HG02623 (cell line): Measurements from ENCODE around the gene DMRTC2.
A peak's percentile ranks its signal among the peaks of the same experiment; 100 is the strongest.

Experiments
- ATAC-seq: cut with Tn5 transposase; IDR thresholded peaks from one replicate; pipeline ENCODE4 v1.9.1; 2021; ENCODE audit warnings: moderate library complexity; ENCODE audit not compliant: unreplicated experiment

The DMRTC2 gene

DNA sequence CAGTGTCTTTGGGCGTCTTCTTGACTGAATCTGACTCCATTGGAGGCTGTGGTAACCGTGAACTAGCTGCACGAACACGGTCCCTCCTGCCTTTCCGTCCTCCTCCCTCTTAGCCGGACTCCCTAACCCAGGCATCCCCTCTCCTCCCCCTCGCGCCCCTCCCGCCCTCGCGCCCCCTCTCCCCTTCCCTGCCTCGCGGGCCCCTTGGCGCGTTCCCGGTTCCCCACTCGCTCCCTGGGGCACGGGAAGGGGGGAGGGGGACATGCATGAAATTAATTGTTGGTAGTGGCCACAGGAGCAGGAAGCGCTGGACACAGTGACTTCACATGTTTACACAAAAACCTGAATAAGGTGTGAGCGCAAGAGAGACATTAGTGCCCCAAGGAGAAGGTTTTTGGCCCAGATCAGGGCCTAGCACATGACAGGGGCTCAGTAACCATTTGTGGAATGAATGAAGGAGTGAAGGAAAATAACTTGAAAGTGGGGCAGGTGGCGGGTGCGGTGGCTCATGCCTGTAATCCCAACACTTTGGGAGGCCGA lies 279 bp downstream of the DMRTC2 start:
- no peak for ATAC-seq

- no peak for ATAC-seq
Observed at GRCh38 chr19:41847351-41848105, 2.7 kb downstream of the DMRTC2 start.

DNA sequence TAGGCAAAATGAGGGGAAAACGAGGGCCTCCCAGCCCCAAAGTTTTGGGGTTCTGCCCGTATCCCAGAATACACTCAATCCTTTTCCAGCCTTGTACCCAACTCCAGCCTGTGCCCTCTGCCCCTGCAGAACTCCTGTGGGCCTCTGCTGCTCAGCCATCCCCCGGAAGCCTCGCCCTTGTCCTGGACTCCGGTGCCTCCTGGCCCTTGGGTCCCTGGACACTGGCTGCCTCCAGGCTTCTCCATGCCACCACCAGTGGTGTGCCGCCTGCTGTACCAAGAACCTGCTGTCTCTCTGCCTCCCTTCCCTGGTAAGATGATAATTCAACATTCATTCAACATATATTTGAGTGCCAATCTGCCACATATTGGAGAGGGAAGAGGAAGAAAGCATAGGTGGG lies 3.8 kb downstream of the DMRTC2 start:
- ATAC-seq: no peak

DNA sequence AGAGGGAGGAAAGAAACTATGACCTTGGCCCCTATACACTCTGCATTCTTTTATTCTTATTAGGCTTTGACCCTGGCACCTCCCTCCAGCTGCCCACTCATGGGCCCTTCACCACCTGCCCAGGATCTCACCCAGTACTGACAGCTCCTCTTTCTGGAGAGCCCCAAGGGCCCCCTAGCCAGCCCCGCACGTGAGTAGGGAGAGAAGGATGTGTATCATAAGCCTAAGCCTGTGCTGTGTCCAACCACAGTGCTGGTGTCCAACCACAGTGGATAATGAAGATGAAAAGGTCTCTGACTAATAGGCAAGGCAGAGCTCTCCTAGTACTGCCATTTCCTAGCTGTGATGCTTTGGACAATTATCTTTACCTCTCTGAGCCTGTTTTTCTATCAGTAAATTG lies 4.2 kb downstream of the DMRTC2 start:
- no peak for ATAC-seq

- no peak for ATAC-seq
Observed at GRCh38 chr19:41850381-41850780, 5.5 kb downstream of the DMRTC2 start.

GRCh38 chr19:41851456-41851855 lies 6.6 kb downstream of the DMRTC2 start:
- no peak for ATAC-seq

DNA sequence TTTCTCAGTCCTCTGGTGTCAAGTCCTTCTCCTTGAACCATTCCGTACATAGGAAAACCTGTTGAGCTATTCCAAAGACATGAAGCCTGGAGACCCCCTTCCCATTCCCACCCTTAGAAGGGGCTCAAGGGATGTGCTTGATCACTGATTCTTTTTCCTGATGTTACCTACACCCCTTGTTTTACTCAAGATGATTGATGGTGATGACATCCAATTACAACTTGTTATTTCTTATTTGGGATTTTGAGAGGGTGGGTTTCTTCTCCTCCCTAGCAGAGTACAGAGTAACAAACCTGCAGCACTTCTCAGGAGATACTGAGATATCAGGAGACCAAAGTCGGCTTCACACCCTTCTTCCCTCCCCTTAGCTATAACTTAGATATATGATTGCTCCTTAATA lies 8.5 kb downstream of the DMRTC2 start:
- no peak for ATAC-seq

DNA sequence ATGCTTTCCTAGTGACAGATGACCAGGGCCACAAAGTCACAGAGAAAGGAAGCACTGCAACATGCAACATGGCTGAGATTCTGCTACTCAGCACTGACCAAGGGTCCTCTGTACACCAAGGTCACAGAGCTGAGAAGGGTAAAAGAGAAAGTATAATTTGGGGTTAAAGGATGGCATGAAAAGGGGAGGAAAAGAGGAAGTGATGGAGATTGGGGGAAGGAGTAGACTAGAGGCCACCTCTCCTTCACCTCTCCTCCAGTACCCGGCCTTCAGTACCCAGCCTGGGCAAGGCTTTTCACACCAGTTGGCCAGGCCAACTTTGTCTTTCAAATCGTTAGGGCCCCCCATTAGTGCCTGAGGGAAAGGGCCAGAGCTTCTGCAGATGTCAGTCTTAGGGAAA lies 8.9 kb downstream of the DMRTC2 start:
- no peak for ATAC-seq

- ATAC-seq: no peak
Observed at GRCh38 chr19:41859213-41859617, 14.4 kb downstream of the DMRTC2 start.

DNA sequence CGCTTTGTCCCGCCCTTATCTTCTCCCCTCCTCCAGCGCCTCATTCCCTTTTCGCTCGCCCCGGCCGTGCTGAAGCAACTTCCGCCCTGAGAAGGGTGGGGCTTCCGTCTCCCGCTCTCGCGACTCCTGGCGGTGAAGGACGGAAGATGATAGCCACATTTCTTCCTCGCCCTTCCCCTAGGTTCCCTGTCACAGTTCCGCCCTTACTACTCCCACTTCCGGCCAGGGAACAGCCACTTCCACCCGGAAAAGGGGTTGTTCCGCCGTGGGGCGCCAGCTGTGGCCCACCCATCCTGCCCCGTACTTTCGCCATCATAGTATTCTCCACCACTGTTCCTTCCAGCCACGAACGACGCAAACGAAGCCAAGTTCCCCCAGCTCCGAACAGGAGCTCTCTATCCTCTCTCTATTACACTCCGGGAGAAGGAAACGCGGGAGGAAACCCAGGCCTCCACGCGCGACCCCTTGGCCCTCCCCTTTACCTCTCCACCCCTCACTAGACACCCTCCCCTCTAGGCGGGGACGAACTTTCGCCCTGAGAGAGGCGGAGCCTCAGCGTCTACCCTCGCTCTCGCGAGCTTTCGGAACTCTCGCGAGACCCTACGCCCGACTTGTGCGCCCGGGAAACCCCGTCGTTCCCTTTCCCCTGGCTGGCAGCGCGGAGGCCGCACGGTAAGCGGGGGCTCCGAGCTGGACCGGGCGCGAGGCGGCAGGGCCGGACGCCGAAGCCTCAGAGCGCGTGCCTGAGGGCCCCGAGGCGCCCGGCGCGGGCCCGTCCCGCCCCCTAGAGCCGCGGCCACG lies 15.0 kb downstream of the DMRTC2 start, which contains the start of gene RPS19:
Gene RPS19, plus strand, starts transcription at position 638 of the 801 bp plus-strand sequence. CDS start 520 bp downstream, outside the sequence.
- peak; percentile 71 for ATAC-seq

DNA sequence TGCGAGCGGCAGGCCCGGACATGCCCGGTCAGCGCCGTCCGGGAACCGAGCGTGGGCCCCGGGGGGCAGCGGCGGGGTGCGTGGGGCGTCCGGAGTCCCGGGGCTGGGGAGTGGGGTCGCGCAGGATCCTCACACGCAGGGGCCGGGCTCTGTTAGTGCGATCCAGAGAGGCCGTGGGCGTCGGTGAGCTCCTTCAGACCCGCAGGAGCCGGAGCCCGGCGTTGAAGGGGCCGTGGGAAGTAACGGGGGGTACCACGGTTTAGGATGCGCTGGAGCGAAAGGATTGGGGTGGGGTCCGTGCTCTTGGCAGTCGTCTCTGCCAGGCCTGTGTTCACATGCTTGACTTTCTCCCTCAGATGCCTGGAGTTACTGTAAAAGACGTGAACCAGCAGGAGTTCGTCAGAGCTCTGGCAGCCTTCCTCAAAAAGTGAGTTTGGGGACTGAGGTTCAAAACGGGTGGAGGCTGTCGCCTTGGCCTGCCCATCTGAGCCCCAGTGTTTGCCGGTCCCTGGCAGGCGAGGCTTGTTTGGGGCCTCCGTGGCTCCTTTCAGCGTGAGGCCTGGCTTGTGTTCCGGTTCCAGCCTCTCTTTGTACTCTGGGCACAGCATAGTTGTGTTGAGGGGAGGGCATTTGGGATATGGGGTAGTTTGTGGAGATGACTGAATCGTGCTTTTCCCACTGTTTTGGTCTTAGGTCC lies 15.7 kb downstream of the DMRTC2 start:
- no peak for ATAC-seq

DNA sequence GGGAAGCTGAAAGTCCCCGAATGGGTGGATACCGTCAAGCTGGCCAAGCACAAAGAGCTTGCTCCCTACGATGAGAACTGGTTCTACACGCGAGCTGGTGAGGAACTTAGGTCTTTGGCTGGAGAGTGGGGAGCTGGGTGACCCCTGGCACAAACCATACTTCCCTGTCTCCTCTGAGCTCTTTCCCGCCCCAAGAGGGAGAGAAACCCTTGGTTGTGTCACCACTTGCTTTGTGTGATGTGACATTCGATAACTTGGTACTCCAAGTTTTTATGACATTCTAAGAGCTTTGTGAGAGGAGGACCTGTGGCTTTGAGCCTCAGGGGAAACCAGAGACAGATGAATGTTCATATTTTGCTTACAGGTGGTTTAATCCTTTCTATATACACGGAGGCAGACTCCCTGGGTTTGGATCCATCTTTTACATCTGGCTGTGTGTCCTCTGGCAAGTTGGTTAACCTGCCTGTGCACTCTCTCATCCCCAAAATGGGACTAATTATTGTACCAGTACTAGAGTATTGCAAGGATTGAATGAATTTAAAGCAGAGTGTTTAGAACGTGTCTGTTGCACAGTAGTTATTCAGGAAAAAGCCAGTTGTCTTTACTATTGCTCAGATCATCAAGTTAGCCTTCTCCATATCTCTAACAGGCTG lies 16.4 kb downstream of the DMRTC2 start:
- no peak for ATAC-seq

- ATAC-seq: no peak
Observed at GRCh38 chr19:41861846-41862245, 17.0 kb downstream of the DMRTC2 start.

- no peak for ATAC-seq
Observed at GRCh38 chr19:41862445-41862986, 17.7 kb downstream of the DMRTC2 start.

DNA sequence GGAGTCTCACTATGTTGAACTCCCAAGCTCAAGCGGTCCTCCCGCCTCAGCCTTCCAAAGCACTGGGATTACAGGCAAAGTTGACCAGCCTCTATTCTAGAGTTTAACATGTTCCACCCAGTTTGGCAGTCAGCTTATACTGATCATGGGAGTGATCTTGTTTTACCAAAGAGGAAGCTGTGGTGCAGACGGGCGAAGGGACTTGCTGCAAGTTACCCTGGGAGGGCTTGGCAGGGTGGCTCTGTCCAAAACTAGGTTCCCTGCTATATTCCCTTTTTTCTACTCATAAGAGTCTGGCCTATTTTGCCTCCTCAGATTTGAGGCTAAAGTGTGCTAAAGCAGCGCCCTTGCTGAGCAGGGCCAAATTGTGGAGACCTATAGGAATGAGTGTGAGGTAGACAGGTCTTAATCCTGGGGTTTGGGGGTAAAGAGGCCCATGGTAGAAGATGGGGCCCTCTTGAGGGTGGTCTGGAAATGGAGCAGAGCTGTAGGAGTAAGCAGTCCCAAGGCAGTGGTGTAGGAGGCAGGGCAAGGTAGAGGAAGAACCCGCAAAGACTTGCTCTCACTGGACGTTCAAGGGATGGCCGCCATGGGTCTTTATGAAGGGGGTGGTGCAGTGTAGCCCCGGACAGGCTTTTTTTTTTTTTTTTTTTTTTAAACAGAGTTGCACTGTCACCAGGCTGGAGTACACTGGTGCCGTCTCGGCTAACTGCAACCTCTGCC lies 18.5 kb downstream of the DMRTC2 start:
- ATAC-seq: no peak

- ATAC-seq: no peak
Observed at GRCh38 chr19:41864374-41864773, 19.5 kb downstream of the DMRTC2 start.

DNA sequence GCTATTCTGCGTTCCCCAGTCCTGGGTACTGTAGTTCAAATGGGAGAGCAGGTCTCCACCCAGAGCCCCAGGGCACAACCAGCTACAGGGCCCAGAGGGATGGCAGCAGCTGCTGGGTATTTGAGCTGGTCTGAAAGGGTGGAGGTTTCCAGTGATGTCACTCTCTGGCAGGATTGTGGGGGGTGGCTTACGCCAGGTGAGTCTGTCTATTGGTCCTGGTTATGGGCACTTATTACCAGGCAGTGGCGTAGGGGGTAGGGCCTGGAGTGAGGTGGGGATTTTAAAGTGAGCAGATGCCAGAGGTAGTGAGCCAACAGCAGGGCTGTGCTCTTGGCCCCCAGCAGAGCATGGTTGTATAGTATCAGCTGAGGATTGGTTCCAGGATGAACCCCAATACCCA lies 21.4 kb downstream of the DMRTC2 start:
- ATAC-seq: no peak

DNA sequence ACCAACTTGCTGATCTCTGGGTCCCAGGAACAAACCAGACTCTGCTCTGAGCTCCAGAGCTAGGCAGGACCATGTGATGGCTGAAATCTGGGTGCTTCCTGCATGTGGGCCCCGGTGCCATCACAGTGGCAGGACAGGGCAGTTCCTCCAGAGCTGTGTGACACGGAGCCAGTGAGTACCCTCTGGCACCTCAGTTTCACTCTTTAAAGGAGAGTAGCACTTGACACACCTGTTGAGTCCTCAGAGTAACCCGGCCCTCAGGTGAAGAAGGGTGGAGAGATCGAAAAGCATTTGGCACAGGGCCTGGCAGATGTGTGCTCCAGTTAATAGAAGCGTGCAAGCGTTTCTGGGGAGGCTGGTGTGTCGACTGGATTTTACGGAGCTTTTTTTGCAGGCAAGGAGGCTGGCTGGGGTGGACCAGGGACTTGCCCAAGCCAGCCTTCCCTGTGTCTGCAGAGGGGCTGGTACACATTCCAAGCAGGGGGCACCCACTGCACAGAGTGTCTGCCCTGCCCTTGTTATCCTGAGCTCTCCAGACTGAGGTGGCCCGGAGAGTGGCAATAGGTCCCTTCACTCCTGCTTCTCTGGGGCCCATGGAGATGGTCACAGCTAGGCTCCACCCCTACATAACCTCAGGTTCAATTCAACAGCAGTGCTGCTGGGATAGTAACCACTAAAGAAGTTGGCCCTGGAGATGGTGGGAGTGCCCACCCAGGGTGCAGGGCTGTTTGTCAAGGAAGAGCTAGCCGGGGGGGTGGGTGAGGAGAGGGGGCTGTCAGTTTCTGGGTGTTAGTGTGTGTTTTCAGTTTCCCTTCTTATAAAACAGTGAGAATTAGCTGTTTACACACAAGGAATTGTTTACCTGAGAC lies 23.5 kb downstream of the DMRTC2 start:
- ATAC-seq: no peak

DNA sequence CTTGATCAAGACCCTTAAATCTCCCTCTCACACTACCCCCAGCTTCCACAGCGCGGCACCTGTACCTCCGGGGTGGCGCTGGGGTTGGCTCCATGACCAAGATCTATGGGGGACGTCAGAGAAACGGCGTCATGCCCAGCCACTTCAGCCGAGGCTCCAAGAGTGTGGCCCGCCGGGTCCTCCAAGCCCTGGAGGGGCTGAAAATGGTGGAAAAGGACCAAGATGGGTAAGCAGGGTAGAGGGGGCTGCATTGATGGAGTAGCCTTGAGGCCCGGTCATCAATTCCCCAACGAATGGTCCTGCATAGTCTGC lies 24.1 kb downstream of the DMRTC2 start:
- no peak for ATAC-seq
